HG03139 (cell line): ENCODE measurements around the gene GPA33.

Experiments used
- ATAC-seq: cut with Tn5 transposase; IDR thresholded peaks from one replicate; pipeline ENCODE4 v1.9.1; 2021; ENCODE audit not compliant: unreplicated experiment

The GPA33 gene

GRCh38 chr1:167088746-167089417 lies 1.3 kb downstream of the GPA33 start:
- ATAC-seq: no peak

DNA sequence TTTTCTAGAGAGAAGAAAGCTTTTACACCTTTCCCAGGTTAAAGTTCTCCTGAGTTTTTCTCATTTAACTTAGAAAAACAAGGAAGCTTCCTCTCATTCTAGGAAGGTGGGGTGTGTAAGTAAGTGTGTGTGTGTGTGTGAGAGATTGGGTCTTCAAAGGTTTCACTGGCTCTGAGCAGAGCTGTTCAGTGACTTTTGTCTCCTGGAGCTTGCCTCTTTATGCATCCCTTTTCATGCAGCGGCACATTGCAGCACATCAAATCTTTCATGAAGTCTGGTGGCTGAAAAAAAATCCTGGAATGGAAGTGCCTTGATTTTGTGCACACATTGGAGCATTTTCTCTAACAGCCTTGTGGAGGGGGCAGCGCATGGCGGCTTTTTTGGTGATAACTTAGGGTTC lies 3.4 kb downstream of the GPA33 start:
- no peak for ATAC-seq

GRCh38 chr1:167086033-167086432 lies 4.1 kb downstream of the GPA33 start:
- ATAC-seq: no peak

DNA sequence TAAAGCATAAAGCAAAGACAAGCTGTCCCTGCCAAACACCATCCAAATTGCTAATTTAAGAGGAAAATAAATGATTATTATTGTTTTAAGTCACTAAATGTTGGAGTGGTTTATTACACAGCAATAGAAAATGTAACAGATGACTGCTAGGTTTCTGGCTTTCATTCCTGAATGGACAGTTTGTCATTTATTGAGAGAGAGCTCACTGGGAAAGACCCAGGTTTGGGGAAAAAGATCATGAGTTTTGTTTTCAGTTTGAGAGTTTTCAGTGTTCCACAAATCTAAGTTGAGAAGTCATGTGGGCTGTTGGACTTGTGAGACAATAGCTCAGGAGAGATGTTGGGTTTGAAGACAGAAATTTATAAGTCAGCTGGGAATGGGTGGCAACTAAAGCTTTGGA lies 5.4 kb downstream of the GPA33 start:
- no peak for ATAC-seq

GRCh38 chr1:167083871-167084270 lies 6.3 kb downstream of the GPA33 start:
- no peak for ATAC-seq

DNA sequence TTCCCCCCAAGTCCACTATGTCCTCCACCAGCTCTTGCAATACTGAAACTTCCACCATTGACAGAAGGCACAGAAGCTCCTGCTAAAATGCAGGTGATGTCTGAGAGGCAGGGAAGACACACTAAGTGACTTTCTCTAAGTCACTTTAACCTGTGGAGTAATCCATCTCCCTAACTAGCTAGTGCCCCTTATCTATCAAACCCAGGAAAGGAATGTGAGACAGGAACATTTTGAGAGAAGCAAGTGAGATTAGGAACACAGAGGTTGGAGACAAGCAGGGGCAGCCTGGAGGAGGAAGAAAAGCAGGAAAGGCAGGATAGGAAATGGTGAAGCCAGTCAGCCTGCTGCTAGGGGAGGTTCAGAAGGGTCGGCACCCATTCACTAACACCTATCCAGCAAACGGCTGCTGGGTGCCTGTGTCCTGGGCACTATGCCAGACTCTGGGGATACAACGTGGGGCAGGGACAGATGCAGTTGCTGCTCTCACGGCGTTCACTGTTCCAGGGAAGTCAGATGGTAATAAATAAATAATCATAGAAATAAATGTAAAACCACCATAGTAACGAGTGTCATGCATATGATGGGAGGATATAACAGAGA lies 7.0 kb downstream of the GPA33 start:
- no peak for ATAC-seq

- ATAC-seq: no peak
These were observed 7.6 kb downstream of the GPA33 start for GRCh38 chr1:167082511-167083027.

GRCh38 chr1:167081594-167082156 lies 8.5 kb downstream of the GPA33 start:
- ATAC-seq: no peak

GRCh38 chr1:167077868-167078210 lies 12.3 kb downstream of the GPA33 start:
- no peak for ATAC-seq

DNA sequence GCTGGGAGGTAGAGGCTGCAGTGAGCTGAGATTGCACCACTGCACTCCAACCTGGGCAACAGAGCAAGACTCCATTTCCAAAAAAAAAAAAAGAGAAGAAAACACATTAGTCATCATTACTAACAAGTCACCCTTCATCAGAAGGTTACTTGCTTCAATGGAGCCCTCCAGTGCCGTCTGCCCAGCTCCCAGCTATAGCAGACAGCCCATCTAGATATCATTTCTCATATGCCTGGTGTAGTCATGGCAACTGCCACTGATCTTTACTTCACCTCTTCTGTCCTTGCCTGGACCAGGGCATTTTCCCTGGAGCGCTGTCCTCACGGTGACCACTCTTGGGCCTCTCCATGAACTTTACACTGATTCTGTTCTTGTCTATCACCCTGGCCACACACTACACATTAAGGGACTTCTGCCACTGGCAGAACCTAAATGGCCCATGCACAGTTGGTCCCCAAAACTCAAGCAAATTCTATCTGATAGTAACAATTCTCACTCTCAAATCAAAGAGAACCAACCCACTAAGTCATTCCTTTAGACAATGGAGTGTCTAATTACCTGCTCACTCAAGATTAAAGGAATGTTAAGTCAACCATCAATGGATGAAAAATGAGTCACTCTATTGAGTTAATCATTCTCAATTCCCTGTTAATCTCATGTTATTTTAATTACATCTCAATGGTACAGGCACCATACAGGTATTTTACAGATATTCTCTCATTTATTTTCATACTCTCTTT lies 12.9 kb downstream of the GPA33 start:
- ATAC-seq: no peak

DNA sequence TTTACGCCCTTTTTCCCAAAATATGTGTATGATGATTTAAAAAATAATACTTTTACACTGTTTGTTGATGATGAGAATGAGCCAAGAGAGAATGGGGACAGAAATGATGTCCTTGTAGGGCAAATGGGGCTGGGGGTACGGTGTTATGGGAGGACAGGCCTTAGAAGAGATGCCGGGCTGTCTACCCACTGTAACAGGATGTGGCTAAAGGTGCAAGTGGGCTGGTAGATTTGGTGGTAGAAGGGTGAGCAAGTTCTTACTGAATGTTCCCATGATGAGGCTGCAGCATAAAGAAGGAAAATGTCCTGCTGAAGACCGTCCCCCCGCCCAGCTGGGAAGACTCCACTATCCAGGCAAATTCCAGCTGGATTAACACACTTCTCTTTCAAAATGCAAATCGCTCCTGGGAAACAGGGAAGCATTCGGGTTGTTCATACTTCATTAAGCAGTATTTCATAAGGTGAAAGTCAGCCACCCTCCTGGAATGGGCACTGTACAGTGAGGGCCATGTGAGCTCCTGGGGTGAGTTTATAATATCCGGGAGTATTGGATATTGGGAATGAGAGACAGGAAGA lies 14.0 kb downstream of the GPA33 start:
- no peak for ATAC-seq

DNA sequence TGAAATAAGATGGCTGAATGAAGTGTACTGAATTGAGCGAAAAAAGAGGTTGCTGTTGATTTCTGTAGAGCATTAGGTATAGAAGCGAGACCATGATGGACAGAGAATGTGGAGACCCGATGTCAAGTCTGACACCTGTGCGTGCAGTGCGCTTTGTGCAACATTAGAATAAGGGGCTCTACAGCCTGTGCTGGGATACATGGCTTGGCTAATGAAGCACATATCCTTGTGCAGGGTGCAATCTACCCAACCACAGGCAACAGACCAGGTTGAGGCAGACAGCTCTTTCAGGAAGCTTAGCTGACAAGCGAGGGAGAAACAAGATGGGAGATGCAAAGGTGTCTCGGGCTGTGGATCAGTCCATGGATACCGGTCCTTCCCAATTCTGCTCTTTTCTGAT lies 18.9 kb downstream of the GPA33 start:
- ATAC-seq: no peak

- ATAC-seq: no peak
These were observed 21.4 kb downstream of the GPA33 start for GRCh38 chr1:167068761-167069160.

GRCh38 chr1:167067904-167068303 lies 22.3 kb downstream of the GPA33 start:
- no peak for ATAC-seq

GRCh38 chr1:167066333-167067122 lies 23.6 kb downstream of the GPA33 start:
- ATAC-seq: peak; percentile 67

DNA sequence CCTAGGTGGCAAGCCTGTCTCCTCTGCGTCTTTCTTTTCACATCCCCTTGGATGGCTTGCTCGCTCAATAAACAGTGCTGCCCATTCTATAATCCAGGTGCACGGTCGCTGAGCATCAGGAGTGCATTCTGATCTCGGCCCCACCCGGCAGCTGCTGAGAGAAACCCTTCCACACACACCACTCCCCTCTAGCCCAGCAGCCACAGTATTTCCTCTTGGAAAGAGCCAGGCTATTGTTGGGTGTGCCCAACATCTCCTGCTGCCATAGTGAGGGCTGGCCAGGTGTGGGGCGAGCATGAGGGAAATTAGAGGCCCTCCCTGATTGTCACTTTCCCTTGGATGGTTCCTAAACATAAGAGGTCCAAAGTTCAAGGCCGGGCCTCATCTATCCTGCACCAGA lies 24.7 kb downstream of the GPA33 start:
- no peak for ATAC-seq

DNA sequence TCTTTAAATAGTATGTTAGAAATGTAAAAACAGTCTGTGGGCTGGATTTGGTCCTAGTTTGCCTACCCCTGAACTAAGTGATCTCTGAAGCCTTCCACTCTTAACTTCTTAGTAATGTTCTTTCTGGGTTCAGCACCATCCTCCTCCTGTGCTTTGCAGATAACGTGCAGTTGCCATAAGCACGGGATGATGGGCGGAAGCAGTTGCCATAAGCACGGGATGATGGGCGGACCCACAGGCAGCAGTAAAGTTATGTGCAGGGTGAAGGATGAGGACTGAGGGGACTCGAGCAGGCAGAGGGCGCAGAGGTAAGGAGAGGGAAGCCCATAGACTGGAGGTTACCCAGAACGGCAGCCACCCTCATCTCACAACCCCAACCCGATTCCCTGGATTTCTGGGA lies 25.6 kb downstream of the GPA33 start:
- ATAC-seq: no peak

DNA sequence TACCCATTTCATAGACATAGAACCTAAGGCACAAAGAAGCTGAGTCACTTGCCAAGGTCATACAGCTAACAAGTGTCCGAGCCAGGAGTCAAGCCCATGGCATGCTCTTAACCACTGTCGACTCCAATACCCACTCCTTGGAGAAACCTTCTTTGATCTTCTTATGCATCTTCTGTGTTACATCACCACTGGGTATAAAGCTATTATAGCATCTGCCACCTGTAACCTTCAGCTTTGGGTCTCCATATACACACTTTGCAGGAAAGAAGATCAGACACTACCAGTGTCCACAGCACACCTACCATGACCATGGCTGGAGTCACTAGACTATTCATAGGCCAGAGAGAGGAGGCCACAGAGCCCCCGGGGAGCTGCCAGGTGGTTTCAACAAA lies 29.1 kb downstream of the GPA33 start:
- ATAC-seq: no peak

GRCh38 chr1:167060141-167061072 lies 29.8 kb downstream of the GPA33 start:
- no peak for ATAC-seq

DNA sequence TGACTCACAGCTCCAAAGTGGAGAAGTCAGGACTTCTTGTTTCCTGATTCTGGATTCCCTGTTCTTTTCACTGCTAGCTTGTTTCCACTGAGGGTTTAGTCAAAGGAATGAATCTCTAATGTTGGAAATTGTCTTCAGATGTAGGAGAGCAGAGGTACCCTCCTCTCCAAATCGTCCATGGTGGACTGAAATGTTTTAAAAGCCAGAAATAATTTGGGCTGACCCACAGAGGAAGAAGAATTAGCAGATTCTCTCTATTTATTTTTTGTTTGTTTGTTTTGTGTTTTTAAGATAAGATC lies 30.4 kb downstream of the GPA33 start:
- ATAC-seq: no peak
